WERI-Rb-1 (cell line): ENCODE data around the gene S100A6.

Experiments
- DNase-seq: peaks from one replicate; pipeline ENCODE4 v3.0.0-alpha.2; 2020
- H3K27ac ChIP-seq: fragments of 250-450 bp; sonication (Bioruptor Pico); 2 replicates; pipeline ENCODE4 v1.5.1; 2020; ENCODE audit warnings: mild to moderate bottlenecking, moderate library complexity
- H3K27me3 ChIP-seq: fragments of 250-450 bp; sonication (Bioruptor Pico); 2 replicates; pipeline ENCODE4 v1.5.1; 2021; ENCODE audit warnings: mild to moderate bottlenecking, low read depth, moderate library complexity; ENCODE audit not compliant: insufficient read depth, severe bottlenecking
- H3K36me3 ChIP-seq: fragments of 250-450 bp; sonication (Bioruptor Pico); 2 replicates; pipeline ENCODE4 v1.5.1; 2020; ENCODE audit warnings: mild to moderate bottlenecking, moderate library complexity
- H3K4me3 ChIP-seq: 2 replicates; pipeline ENCODE4 v1.5.1; 2011; ENCODE audit warnings: low read depth, mild to moderate bottlenecking, control low read depth, low read length
- H3K9me3 ChIP-seq: fragments of 250-450 bp; sonication (Bioruptor Pico); 2 replicates; pipeline ENCODE4 v1.5.1; 2021; ENCODE audit warnings: mild to moderate bottlenecking, moderate library complexity; ENCODE audit not compliant: severe bottlenecking
- TF ChIP-seq, protein P1 (sequence below): IDR thresholded peaks from 2 replicates; pipeline ENCODE4 v1.5.1; 2011; ENCODE audit warnings: low read depth, mild to moderate bottlenecking, control low read depth, inconsistent platforms, low read length

The S100A6 gene

DNA sequence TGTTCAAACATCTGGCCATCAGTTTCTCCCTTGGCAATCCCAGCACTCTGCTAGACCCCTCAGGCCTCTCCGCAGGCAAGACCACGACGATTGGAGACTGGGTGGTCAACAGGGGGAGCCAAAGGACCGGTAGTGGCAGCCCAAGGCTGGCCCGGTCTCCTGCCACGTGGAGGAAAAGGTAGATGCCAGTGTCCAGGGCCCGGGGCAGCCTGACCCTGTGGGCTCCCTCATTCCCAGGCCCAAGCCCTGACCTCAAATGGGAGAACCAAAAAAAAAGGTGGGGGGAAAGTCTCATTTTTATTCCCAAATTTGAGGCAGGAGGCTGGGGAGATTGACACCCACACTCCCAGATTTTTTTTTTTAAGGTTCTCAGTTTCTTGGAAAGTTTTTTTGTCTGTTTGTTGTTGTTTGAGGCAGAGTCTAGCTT, 24.8 kb downstream of the S100A6 start:
- Histone ChIP-seq H3K9me3 (no peaks in the 10 kb centered on the region), H3K27me3 (no peaks in the 10 kb centered on the region)

GRCh38 chr1:153509729-153510354, 25.9 kb downstream of the S100A6 start:
- Histone ChIP-seq H3K4me3 (no peak overlapping the region), H3K36me3 (no peaks in the 10 kb centered on the region), H3K27me3 (no peaks in the 10 kb centered on the region), H3K9me3 (no peaks in the 10 kb centered on the region), H3K27ac (no peak overlapping the region)
- DNase-seq = peak; percentile 93
- TF ChIP-seq, protein P1, sequence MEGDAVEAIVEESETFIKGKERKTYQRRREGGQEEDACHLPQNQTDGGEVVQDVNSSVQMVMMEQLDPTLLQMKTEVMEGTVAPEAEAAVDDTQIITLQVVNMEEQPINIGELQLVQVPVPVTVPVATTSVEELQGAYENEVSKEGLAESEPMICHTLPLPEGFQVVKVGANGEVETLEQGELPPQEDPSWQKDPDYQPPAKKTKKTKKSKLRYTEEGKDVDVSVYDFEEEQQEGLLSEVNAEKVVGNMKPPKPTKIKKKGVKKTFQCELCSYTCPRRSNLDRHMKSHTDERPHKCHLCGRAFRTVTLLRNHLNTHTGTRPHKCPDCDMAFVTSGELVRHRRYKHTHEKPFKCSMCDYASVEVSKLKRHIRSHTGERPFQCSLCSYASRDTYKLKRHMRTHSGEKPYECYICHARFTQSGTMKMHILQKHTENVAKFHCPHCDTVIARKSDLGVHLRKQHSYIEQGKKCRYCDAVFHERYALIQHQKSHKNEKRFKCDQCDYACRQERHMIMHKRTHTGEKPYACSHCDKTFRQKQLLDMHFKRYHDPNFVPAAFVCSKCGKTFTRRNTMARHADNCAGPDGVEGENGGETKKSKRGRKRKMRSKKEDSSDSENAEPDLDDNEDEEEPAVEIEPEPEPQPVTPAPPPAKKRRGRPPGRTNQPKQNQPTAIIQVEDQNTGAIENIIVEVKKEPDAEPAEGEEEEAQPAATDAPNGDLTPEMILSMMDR = peak; percentile 100

More for the DNA sequence above, 24.8 kb downstream of the S100A6 start:
- Histone ChIP-seq H3K4me3 (no peak overlapping the region), H3K36me3 (no peaks in the 10 kb centered on the region), H3K27ac (no peak overlapping the region; the same call in 1 of the 2 replicates)
- peak; percentile 99 for DNase-seq
- TF ChIP-seq, protein P1 = peak; percentile 100

- TF ChIP-seq, protein P1 = no peak
- H3K9me3 ChIP-seq = no peaks in the 10 kb centered on the region
- peak; percentile 28 for DNase-seq
- no peak overlapping the region for H3K27ac ChIP-seq
- no peak overlapping the region for H3K4me3 ChIP-seq
- no peaks in the 10 kb centered on the region for H3K27me3 ChIP-seq
- H3K36me3 ChIP-seq = no peaks in the 10 kb centered on the region
Measured at GRCh38 chr1:153509036-153509435, 26.8 kb downstream of the S100A6 start.

GRCh38 chr1:153507926-153508583, 27.7 kb downstream of the S100A6 start:
- Histone ChIP-seq H3K36me3 (no peaks in the 10 kb centered on the region), H3K4me3 (no peak overlapping the region), H3K9me3 (no peaks in the 10 kb centered on the region), H3K27ac (no peak overlapping the region), H3K27me3 (no peaks in the 10 kb centered on the region)
- peak; percentile 15 for DNase-seq
- TF ChIP-seq, protein P1 = no peak

- no peak for DNase-seq
- TF ChIP-seq, protein P1 = no peak
Measured at GRCh38 chr1:153506831-153507413, 28.9 kb downstream of the S100A6 start.

More at GRCh38 chr1:153506831-153507413, 28.9 kb downstream of the S100A6 start:
- H3K9me3 ChIP-seq = no peaks in the 10 kb centered on the region
- H3K36me3 ChIP-seq = no peaks in the 10 kb centered on the region
- H3K27me3 ChIP-seq = no peaks in the 10 kb centered on the region
- no peak overlapping the region for H3K27ac ChIP-seq
- no peak overlapping the region for H3K4me3 ChIP-seq
